NCI-H82 (cell line): ENCODE measurements around the gene OR51A7.
"Not testable (repeated sequence)": the region's sequence is repeated elsewhere in the genome, so short reads cannot be mapped to it uniquely, and the experiment has no call there.

Source experiments
- DNase-seq: peaks from one replicate; lab custom pipeline; 2025; lab: John Stamatoyannopoulos, UW

Gene OR51A7, protein sequence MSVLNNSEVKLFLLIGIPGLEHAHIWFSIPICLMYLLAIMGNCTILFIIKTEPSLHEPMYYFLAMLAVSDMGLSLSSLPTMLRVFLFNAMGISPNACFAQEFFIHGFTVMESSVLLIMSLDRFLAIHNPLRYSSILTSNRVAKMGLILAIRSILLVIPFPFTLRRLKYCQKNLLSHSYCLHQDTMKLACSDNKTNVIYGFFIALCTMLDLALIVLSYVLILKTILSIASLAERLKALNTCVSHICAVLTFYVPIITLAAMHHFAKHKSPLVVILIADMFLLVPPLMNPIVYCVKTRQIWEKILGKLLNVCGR

DNA sequence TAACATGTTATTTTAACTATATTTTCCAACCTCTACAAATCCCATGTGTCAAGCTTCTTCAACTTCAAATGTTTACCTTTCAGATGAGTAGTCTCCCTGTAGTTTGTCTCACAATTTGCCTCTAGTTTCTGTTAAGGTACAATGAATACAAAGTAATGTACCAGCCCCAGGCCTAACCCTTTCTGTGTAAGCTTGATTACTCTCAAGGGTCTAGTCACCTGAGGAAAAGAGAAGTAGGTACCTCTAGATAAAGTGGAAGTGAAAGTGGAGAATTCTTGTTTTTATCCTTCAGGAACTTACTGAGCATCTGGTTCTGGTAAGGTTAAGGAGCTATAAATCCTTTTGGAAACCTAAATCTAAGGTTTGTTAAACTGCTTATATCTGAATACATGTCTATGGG, at the start of gene OR51A7:
Gene OR51A7 (plus strand): TSS at position 300 of the 400 bp plus-strand sequence. CDS start 3,587 bp downstream, outside the sequence.
- no peak for DNase-seq

DNA sequence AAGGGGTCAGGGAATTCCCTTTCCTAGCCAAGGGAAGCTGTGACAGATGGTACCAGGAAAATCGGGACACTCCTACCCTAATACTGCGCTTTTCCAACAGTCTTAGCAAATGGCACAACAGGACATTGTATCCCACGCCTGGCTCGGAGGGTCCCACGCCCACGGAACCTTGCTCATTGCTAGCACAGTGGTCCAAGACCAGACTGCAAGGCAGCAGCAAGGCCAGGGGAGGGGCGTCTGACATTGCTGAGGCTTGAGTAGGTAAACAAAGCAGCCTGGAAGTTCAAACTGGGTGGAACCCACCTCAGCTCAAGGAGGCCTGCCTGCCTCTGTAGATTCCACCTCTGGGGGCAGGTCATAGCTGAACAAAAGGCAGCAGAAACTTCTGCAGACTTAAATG, 49.3 kb upstream of the OR51A7 start:
- DNase-seq = not testable (repeated sequence)

DNA sequence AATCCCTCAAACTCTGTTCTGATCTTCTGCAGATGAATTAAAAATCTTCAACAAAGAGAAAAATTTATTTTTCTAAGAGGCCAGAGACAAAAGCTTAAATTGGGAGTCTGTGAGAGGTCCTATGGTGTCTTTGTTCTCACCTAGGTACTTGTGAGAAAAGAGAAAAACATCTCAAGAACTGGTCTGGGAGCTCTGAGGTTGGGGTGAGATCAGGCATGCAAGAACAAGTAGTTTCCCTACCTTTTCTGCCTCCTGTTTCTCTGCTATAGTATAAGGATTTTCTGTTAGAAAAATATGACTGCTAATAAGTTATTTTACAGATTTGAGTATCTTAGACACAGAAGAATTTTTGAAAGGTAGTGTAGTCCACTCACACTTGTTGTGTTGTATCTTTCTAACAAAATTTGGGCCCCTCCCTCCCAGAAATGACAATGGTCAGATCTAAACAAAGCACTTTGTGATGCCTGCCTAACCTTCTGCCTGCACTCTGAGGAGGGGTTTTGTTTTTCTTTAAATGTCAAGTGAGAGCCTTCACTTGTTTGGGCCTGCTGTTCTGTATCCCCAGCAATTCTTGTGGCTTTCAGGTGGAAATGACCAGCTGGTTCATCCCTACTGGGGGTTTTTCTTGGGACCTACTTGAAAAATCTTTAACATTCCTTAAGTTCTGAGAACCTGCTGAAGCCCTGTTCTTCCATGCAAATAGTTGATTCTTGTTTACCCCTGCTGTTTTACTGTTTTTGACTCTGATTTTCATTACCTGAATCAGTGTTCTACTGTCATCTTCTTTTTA, 40.9 kb upstream of the OR51A7 start:
- no peak for DNase-seq

DNA sequence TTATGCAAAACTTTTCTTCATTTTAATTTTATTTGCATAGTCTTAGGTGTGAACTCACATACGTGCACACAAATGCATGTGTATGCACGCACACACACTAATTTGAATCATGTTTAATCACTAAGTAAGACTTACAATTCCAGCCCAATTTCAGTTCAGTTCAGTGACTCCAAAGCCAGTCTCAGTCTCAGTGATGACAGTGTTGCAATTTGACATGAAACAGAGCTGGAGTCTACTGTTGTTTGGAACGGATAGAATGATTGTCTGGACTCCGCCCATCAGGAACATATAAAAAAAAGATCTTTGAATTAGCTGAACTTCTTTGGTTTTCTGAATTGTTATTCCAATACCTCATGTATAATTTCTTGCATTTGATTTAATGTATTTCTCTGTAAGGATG, 39.7 kb upstream of the OR51A7 start:
- no peak for DNase-seq

DNA sequence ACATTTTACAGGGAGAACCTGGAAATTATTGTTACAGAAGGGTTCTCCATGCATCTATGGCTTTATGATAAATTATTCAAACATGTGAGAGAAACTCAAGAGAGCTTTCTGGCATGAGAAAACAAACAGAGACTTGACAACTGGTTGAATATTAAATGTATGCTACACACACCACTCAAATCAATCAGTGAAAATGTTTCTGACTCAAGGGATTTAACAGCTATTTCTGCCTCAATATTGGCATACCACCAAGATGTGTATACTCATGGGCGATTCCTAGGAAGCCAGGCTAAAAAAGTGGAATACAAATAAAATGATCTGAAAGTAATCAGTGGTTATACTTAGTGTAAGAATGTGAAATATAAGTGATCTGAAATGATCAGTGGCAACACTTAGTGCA, 37.7 kb upstream of the OR51A7 start:
- DNase-seq = no peak

DNA sequence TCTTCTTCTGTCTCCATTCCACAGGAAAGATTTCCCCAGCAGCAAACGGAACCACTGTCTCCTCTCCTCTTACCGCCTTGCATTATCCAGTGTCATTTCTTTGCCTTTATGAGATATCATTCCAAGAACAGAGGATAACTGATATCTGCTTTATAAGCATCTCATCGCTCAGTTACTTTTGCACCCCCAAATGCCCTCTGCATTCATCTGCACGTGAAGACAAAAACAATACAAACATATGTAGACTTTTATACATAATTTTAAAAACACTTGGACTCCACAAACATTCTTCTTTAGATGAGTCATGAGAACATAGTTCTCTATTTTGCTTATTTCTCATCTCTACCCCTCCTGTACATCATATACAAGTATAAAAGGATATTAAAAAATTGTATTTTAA, 22.4 kb upstream of the OR51A7 start:
- DNase-seq = no peak

DNA sequence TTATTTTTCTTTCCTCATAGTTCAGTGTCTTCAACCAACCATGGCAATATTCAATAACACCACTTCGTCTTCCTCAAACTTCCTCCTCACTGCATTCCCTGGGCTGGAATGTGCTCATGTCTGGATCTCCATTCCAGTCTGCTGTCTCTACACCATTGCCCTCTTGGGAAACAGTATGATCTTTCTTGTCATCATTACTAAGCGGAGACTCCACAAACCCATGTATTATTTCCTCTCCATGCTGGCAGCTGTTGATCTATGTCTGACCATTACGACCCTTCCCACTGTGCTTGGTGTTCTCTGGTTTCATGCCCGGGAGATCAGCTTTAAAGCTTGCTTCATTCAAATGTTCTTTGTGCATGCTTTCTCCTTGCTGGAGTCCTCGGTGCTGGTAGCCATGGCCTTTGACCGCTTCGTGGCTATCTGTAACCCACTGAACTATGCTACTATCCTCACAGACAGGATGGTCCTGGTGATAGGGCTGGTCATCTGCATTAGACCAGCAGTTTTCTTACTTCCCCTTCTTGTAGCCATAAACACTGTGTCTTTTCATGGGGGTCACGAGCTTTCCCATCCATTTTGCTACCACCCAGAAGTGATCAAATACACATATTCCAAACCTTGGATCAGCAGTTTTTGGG, 21.6 kb upstream of the OR51A7 start, which contains the start of gene OR51T1:
Gene OR51T1 (plus strand): TSS at position 41 of the 641 bp plus-strand sequence. CDS start 0 bp downstream, at position 41.
- DNase-seq = no peak

DNA sequence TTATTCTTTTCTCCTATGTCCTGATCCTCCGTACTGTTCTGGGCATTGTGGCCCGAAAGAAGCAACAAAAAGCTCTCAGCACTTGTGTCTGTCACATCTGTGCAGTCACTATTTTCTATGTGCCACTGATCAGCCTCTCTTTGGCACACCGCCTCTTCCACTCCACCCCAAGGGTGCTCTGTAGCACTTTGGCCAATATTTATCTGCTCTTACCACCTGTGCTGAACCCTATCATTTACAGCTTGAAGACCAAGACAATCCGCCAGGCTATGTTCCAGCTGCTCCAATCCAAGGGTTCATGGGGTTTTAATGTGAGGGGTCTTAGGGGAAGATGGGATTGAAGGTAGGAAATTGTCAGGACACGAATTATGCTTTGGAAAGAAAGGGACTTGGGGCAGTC, 21.0 kb upstream of the OR51A7 start:
- no peak for DNase-seq

DNA sequence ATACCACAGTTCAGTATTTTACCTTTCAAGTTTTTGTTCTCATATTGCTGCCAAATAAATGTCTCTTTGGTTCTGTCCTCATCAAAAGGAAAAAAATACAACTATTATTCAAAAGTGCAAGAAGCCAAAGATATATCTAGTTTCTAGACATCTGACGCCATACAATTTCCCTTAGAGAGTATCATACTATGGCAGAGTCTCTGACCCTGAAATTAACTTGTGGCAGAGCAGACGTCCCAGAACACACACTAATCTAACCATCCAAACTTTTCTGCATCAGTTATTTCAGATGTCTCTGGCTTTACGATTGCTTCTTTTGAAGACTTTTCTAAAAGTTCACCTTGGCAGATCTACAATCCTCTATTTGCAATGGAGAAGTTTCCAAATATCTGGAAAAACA, 19.2 kb upstream of the OR51A7 start:
- DNase-seq = no peak

DNA sequence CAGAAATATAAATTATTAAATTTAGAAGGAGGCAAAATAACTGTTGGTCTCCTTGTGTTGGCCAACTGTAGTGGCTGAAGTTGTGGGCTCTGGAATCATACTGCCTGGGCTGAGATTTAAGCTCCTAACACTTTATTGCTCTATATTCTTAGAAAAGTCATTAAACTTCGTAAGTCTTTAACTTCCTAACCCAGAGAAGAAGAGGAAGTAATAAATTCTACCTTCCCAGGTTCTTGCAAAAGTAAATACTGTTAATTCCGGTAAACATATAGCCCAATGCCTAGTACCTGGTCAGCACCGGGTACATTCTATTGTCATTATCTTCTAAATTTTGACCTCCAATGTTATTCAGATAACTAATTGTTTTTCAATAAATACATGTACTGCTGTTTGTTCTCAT, 17.4 kb upstream of the OR51A7 start:
- DNase-seq = no peak

DNA sequence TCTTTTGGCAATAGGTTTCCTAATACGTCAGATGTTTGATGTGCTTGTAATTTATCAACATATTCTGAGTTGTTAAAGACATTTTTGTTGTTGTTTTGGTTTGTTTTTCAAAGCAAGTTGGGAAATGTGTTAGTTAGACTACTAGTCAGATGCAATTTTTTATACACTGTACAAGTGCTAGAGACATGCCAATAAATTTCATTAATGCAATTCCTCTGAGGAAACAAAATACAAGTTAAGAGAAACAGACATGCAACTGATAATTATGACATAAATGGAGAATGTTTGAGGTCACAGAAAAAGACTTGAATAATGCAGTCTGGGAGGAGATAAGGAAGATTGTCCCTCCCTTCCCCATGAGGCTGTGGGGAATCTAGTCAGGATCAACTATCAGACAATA, 16.0 kb upstream of the OR51A7 start:
- DNase-seq = no peak

DNA sequence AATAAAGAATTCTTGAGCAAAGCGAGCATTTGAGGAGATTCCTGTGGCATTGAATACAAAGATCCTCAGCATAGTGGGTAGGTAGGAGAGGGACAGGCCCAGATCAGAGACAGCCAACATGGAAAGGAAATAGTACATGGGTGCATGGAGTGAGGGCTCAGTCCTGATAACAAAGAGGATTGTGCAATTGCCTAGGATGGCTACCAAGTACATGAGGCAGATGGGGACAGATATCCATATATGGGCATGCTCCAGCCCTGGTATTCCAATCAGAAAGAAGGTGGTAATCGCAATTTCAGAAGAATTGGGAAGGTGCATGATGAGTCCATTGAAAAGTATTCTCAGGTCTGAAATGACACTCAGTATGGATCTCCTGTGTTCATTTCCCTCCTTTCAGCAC, 13.3 kb upstream of the OR51A7 start:
- no peak for DNase-seq

DNA sequence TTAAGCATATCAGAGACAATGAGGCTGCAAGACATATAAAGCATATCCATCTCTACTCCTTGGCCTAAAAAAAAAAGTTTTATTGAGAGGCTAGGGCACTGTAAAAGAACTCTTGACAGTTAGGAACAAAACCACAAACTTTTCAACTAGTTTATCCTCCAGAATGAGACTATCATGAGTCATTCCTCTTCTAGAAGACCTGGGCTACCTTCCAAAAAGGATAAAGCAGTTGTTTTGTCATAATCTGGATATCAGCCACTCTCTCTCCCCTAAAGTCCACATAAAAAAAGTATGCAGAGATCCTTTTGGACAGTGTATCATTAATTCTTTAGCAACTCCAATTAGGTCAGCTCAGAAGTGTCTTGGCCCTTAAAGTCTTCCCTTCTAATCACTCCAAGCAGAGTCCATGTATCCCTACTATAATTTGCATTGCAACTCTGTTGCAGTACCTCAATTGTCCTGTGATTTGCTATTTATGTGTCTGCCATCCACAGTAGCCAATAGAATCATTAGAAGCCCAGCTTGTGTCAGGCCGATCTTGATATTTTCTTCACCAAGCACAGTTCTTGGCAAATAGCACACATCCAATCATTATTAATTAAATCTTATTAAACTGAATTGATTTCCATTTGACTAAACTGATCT, 11.5 kb upstream of the OR51A7 start:
- no peak for DNase-seq

DNA sequence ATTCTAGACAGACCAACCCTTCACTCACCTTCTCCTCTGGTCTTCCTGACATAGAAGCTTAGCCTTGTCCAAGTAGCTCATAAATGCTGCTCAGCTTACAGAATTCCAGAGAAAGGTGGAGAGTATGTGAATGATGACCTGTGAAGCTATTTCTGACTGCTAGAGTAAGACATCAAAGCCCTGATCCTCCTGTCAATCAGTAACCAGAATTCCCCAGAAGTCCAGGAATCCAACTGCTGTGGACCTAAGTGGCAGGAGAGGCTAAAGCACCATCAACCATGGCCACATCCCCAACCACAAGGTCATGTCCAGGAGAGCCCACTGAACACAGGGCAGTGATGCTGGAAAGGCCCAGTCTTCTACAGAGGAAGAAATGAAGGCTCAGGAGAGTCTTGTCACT, 13.0 kb downstream of the OR51A7 start:
- no peak for DNase-seq

DNA sequence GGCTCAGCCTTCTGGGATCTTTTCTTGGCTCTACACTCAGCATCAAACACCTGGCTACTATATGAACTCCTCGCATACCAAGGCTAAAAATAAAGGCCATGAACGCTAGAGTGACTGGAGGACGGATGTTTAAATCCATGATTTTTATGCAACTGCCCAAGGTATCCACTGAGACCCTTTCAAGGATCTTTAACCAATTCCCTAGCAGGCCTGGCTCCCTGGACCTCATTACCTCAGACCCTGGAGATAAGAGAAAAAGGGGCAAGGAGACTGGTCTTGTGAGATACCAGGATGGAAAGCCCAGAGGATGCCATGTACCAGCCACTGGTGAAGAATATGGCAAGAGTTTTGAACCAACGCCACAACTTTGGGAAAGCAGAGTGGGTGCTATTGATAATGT, 15.7 kb downstream of the OR51A7 start, which contains the start of gene OR51G2:
Gene OR51G2 (minus strand): TSS at position 101 of the 400 bp plus-strand sequence. CDS start 3,687 bp downstream, outside the sequence.
- DNase-seq = no peak

DNA sequence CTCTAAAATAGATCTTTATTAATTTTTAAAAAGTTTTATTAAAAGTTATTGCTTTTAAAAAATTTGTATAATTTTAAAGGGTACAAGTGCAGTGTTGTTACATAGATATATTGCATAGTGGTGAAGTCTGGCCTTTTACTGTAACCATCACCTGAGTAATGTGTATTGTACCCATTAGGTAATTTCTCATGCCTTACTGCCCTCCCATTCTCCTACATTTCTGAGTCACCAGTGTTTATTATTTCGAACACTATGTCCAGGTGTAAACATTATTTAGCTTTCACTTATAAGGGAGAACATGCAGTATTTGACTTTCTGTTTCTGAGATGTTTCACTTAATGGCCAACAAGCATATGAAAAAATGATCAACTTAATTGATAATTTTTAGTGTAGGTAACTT, 18.2 kb downstream of the OR51A7 start:
- no peak for DNase-seq

DNA sequence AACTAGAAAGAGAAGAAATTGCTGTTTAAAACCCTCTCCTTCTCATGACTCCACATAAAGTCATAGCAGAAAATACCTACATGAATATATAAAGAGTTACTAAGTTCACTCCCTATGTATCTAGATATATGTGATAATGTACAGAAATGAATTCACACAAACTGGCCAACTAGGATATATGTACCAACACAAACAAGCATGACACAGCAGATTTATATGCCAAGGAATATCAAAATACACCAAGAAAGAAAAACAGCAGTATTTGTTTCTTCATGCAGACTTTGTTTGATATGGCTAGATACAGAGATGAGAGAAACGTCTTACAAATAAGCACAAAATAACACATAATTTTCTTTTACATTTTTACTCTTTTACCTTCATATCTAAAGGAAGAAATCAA, 18.7 kb downstream of the OR51A7 start:
- DNase-seq = no peak

DNA sequence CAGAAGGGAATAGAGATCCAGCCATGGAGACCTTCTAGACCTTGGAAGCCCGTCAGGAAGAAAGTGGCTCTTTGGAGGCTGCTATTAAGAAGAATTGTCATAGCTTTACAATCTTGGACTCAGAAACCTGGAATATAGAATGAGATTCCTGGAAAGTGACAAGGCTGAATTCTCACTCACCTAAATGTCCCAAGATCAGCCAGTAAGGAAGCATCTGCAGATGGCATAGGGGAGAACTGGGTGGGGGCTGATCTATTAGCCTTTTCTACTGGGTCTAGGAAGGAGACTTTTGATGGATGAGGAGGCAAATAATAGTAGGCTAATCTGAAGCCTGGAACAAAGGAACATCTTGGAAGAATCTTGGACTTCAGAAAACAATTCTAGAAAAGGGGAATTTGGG, 20.7 kb downstream of the OR51A7 start, which contains the start of gene OR51G1:
Gene OR51G1 (minus strand): TSS at position 101 of the 400 bp plus-strand sequence. CDS start 0 bp downstream, at position 101.
- no peak for DNase-seq

DNA sequence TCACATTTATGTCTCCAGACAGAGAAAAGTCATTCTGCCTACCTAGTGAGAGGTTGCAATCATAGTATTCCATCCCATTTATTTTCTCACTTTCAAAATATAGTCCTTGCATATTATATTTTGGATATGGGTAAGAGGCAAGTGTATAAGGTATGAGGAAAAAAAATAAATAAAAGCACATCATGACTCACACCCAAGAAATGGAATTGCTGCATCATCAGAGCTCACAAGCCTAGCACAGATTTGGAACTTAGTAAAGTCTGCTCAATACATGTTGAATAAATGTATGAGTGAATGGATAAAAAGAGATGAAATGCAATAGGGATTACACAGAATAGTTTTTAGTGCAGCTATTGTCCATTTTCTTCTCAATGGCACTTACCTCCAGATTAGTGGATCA, 23.0 kb downstream of the OR51A7 start:
- no peak for DNase-seq

DNA sequence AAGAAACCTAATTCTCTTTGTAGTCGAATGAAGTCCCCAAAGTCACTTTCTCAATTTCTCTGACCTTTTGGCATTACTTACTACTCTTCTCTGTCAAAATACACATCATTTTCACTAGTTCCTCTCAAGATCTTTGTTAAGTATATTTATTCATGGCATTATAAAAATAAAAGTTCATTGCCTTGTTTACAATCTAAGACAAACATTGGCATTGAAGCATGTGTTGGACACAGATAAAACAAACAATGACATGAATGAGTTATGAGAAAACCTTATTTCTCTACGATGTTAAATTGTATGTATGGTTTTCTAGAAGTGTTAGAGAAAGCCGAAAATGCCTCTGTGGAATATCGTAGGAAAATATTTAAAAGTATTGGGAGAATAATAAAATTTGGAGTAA, 29.2 kb downstream of the OR51A7 start:
- no peak for DNase-seq

DNA sequence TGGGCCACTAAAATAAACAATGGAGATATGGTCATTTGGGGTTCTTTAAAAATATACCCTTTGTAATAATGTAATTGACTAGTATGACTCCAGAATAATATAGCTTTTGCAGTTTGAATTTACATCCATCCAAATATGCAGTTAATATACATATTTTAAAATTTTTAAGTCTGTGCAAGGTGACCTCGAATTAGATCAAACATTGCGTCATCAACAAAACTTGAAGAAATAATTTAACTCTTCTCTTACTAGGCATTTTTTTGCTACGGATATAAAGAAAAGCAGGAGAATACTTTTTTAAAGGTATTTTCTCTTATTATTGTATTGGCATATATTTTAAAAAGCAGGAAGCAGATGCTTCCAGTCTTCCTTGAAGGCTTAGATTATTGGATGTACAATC, 33.2 kb downstream of the OR51A7 start:
- DNase-seq = no peak

DNA sequence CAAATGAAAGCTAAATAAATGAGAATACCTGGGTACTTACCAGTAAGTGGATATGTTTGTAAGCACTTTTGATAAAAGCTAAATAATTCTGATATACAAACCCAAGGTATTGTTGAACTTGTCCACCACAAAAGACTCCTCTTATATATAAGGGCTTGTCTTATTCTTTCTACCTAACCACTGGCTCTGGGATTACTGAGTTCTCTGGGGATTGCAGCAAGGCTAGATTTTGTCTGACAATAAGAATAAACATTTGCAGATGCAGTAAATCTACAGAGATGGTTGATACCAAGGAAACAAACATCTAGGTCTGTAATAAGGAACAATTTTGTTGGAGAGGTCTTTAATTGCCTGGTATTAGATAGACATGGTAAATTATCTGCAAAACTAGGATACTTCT, 43.9 kb downstream of the OR51A7 start, which contains the start of gene OR51A4:
Gene OR51A4 (minus strand): TSS at position 101 of the 400 bp plus-strand sequence. CDS start 505 bp downstream, outside the sequence.
- DNase-seq = no peak
